SU-DHL-6 (cell line): ENCODE results near the gene PAK1IP1.

ENCODE experiments used
- H2AFZ ChIP-seq: fragments of 200-600 bp; sonication (generic); 2 replicates; pipeline ENCODE4 v1.6.1; 2014; ENCODE audit warnings: low read depth, mild to moderate bottlenecking, moderate library complexity, mixed read lengths, antibody characterized with exemption, low read length; ENCODE audit not compliant: severe bottlenecking
- H3F3A ChIP-seq: fragments of 200-600 bp; shearing (Covaris generic); 2 replicates; pipeline ENCODE4 v1.6.0; 2016; ENCODE audit warnings: antibody characterized with exemption, mild to moderate bottlenecking; ENCODE audit not compliant: insufficient read depth
- H3K27ac ChIP-seq: fragments of 200-600 bp; sonication (generic); 2 replicates; pipeline ENCODE4 v1.5.1; 2016; ENCODE audit warnings: low read depth, mild to moderate bottlenecking, low read length, moderate library complexity, mixed read lengths
- H3K27me3 ChIP-seq: fragments of 200-600 bp; sonication (generic), shearing (Covaris generic); 2 replicates; pipeline ENCODE4 v1.6.0; 2014; ENCODE audit warnings: mild to moderate bottlenecking, low read length
- H3K36me3 ChIP-seq: fragments of 200-600 bp; sonication (generic); 2 replicates; pipeline ENCODE4 v1.6.1; 2014; ENCODE audit warnings: mild to moderate bottlenecking, low read length, mixed read lengths
- H3K4me2 ChIP-seq: fragments of 300-600, 200-600 bp; shearing (Covaris generic), sonication (generic); 2 replicates; pipeline ENCODE4 v1.6.0; 2014; ENCODE audit warnings: low read length, low read depth, mild to moderate bottlenecking; ENCODE audit not compliant: poor library complexity, severe bottlenecking
- H3K4me3 ChIP-seq: fragments of 200-600 bp; sonication (generic); 2 replicates; pipeline ENCODE4 v1.5.1; 2014; ENCODE audit warnings: antibody characterized with exemption, low read length, mild to moderate bottlenecking, mixed read lengths; ENCODE audit not compliant: insufficient read depth, poor library complexity, severe bottlenecking
- H3K79me2 ChIP-seq: fragments of 200-600 bp; sonication (generic); 2 replicates; pipeline ENCODE4 v1.6.1; 2014; ENCODE audit warnings: mild to moderate bottlenecking, low read length, moderate library complexity; ENCODE audit not compliant: insufficient read depth
- H3K9ac ChIP-seq: fragments of 200-600 bp; sonication (generic); 2 replicates; pipeline ENCODE4 v1.7.0; 2014; ENCODE audit warnings: mild to moderate bottlenecking, low read length
- H3K9me2 ChIP-seq: fragments of 200-600 bp; sonication (generic); replicated peaks from 2 replicates; pipeline ENCODE4 v1.6.1; 2014; ENCODE audit warnings: low read length; ENCODE audit not compliant: insufficient read depth
- H3K9me3 ChIP-seq: fragments of 200-600 bp; sonication (generic); 2 replicates; pipeline ENCODE4 v1.6.1; 2014; ENCODE audit warnings: low read length, mixed read lengths; ENCODE audit not compliant: insufficient read depth
- H4K20me1 ChIP-seq: fragments of 200-600 bp; sonication (generic); 2 replicates; pipeline ENCODE4 v1.6.1; 2014; ENCODE audit warnings: low read depth, mild to moderate bottlenecking, antibody characterized with exemption, low read length, moderate library complexity, mixed read lengths
- EZH2phosphoT487 ChIP-seq: fragments of 200-600 bp; sonication (generic), shearing (Covaris generic); conservative IDR thresholded peaks from 2 replicates; pipeline ENCODE4 v1.6.1; 2018; ENCODE audit warnings: mild to moderate bottlenecking, antibody characterized with exemption, low read length, moderate library complexity, mixed read lengths
- TF ChIP-seq, protein P1 (sequence below): fragments of 200-600 bp; sonication (generic); IDR thresholded peaks from one replicate; pipeline ENCODE4 v1.5.1; 2017; ENCODE audit warnings: antibody characterized with exemption, mild to moderate bottlenecking, low read length, moderate library complexity; ENCODE audit not compliant: insufficient read depth, poor library complexity, severe bottlenecking

Gene PAK1IP1

DNA sequence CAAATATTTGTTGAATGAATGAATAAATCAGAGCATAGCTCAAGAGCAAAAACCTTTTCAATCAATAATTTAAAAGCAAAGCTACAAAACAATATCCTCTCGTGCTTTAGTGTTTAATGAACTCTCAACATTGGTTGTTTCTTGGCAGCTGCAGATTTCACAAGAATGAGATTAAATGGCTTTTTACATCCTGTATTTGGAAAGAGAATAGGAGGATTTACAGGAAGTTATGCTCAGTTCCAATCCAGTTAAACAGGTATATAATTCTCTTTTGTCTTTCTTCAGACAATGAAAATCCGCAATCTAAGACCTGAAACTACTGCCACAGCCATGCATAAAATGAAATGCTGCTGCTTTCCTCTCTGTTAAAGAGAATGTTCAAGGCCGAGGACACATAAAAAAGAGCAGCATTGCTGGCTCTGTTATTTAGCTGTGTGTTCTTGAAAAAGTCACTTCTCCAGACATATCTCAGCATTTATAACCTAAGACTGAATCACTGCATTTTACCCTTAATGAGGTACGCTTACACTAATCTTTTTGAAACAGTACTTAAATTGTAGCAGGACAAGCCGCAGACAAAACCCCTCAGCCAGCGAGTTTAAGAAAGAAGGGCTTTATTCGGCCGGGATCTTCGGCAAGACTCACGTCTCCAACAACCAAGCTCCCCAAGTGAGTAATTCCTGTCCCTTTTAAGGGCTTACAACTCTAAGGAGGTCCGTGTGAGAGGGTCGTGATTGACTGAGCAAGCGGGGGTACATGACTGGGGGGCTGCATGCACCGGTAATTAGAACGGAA, 3.9 kb upstream of the PAK1IP1 start:
- no peaks in the 10 kb centered on the region for H3K27me3 ChIP-seq
- H3K27ac ChIP-seq, result no peak overlapping the region
- no peak overlapping the region for H3K4me3 ChIP-seq
- no peak overlapping the region for H3K9ac ChIP-seq
- no peaks in the 10 kb centered on the region for H4K20me1 ChIP-seq
- no peaks in the 10 kb centered on the region for H3K9me2 ChIP-seq
- no peak overlapping the region for H3K4me2 ChIP-seq
- no peaks in the 10 kb centered on the region for H3K9me3 ChIP-seq
- peaks cover 21% of the 10 kb centered on the region for H3F3A ChIP-seq
- no peak overlapping the region for H2AFZ ChIP-seq
- peaks cover 17% of the 10 kb centered on the region for H3K79me2 ChIP-seq
- 0 out of 2 replicates have a peak, but pooled peaks cover 4% of the 10 kb centered on the region for H3K36me3 ChIP-seq
- TF ChIP-seq, protein P1, sequence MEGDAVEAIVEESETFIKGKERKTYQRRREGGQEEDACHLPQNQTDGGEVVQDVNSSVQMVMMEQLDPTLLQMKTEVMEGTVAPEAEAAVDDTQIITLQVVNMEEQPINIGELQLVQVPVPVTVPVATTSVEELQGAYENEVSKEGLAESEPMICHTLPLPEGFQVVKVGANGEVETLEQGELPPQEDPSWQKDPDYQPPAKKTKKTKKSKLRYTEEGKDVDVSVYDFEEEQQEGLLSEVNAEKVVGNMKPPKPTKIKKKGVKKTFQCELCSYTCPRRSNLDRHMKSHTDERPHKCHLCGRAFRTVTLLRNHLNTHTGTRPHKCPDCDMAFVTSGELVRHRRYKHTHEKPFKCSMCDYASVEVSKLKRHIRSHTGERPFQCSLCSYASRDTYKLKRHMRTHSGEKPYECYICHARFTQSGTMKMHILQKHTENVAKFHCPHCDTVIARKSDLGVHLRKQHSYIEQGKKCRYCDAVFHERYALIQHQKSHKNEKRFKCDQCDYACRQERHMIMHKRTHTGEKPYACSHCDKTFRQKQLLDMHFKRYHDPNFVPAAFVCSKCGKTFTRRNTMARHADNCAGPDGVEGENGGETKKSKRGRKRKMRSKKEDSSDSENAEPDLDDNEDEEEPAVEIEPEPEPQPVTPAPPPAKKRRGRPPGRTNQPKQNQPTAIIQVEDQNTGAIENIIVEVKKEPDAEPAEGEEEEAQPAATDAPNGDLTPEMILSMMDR, result no peak
- TF ChIP-seq EZH2phosphoT487, result no peak

DNA sequence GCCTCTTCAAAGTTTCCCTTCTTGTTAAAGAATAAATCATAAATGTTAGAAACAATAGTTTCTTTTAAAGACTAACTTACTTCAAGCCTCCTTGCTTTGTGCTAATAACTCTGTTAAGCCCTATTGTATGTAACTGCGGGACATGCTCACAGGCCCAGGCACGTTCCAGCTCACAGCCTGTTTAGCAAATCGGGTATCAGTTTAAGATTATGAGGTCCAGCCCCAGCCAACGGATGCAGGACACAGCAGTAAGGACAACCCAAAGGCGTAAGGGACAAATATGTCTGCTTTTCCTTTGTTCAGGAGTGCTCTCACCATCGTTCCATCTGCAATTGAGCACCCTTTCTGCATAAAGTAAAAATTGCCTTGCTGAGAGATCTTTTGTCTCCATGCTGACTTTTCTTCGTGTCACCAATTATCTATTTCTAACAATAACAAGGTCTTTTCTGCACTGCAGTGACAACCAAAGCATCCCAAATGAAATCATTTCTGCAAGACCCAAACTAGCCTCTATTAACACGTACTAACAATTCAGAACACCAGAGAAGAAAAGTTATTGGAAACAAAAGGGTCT, 1.7 kb upstream of the PAK1IP1 start:
- no peaks in the 10 kb centered on the region for H3K9me2 ChIP-seq
- H3K9ac ChIP-seq, result peak overlapping the region; percentile 82

DNA sequence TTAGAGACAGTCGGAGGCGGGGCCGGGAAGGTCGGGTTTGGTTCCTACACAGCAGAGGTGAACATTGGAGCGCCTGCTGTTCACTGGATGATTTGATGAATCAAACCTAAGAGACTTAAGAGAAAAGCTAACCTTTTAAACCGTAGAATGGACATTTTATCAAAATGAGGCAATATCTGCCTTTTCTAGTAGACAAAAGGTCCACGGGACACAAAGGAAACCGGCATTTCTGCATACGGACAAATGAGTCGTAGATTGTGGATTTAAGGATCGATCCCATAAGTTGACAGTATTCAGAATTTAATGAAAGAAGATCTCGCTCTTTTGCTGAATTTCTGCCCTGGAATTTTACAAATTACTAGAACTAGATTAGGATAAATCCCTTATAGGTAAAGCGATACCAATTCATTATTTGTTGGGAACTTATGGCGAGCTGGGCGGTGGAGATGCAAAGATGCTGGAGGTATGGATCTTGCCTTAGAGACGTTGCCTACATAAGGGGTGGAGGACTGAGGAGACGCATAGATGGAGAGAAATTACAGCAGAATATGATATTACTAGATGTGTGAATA, 400 bp downstream of the PAK1IP1 start:
- H3K27ac ChIP-seq, result peak overlapping the region; percentile 92
- H3K36me3 ChIP-seq, result peaks cover 15% of the 10 kb centered on the region
- peak overlapping the region; percentile 72 for H3K4me2 ChIP-seq
- TF ChIP-seq, protein P1, result no peak
- no peak for TF ChIP-seq EZH2phosphoT487
- H3K9me3 ChIP-seq, result no peaks in the 10 kb centered on the region
- H3K4me3 ChIP-seq, result peak overlapping the region; percentile 97
- H4K20me1 ChIP-seq, result no peaks in the 10 kb centered on the region
- peak overlapping the region; percentile 58 for H2AFZ ChIP-seq
- peaks cover 58% of the 10 kb centered on the region for H3K79me2 ChIP-seq
- peaks cover 24% of the 10 kb centered on the region for H3F3A ChIP-seq
- peak overlapping the region; percentile 82 for H3K9ac ChIP-seq
- no peaks in the 10 kb centered on the region for H3K27me3 ChIP-seq
- H3K9me2 ChIP-seq, result no peaks in the 10 kb centered on the region

More for the DNA sequence above, 1.7 kb upstream of the PAK1IP1 start:
- TF ChIP-seq, protein P1, result no peak
- TF ChIP-seq EZH2phosphoT487, result no peak
- Histone ChIP-seq H3F3A (peaks cover 24% of the 10 kb centered on the region), H3K27me3 (no peaks in the 10 kb centered on the region), H3K4me3 (peak overlapping the region; percentile 97), H2AFZ (no peak overlapping the region), H3K36me3 (peaks cover 8% of the 10 kb centered on the region; the same call in 1 of the 2 replicates), H4K20me1 (no peaks in the 10 kb centered on the region), H3K9me3 (no peaks in the 10 kb centered on the region), H3K4me2 (peak overlapping the region; percentile 72), H3K79me2 (peaks cover 38% of the 10 kb centered on the region), H3K27ac (no peak overlapping the region)
